T-helper 1 cell (primary cell): ENCODE data around the gene ERICH3.
"Not testable (repeated sequence)": the region's sequence is repeated elsewhere in the genome, so short reads cannot be mapped to it uniquely, and the experiment has no call there.

Experiments
- DNase-seq, 5 donors: peaks; one replicate each; pipeline ENCODE4 v3.0.0-alpha.2; 2012 to 2020

ERICH3 gene

DNA sequence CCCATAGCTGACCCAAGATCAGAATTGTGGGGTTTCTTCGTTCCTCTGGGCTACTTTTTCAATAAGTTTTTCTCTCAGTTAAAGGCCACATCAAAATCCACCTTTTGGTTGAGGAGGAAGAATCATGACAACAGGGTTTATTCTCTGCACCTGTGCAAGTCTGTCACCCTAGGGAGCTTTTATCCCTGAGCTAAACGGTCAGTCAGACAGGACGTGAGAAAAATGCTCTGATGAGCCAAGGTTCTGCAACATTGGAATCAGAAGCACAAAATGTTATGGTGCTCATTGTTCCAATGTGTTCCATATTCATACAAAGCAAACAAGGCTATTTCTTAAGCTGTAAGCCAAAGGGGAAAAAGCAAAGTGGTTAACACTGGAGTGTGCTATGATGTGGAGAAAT, 7.4 kb upstream of the ERICH3 start:
- no peak for DNase-seq

DNA sequence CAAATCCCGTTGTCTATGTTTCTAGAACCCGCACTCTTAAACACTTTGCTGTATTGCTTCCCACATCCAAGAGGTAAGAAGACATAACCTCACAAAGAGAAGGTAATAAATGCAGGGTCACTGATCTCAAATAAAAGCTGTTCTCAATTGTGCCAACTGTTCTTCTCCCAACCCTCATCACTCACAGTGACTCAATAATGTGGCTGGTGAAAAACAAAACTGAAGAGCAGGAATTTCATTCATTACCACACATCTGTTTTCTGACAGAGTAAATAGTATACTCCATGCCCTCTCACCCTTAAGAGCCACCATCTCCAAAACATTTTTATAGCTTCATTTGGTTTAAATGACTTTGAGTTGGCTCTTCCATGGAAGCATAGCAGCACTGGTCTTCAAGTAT, 6.2 kb upstream of the ERICH3 start:
- DNase-seq, result no peak

DNA sequence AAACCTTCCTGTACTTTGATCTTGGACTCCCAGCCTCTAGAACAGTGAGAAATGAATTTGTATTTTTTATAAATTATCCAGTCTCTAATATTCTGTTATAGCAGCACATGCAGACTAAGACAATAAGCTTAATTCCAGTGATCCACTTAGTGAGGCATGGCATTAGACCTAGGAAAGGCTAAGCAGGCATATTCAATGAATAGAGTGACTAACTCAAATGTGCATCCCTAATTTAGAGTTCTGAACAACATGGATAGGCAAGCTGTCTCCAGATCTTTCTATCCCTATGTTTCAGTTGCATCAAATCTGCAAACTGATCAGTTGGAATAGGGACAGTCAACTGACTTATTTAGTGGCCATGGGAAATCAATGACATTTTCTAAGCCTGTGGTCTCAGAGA, 4.3 kb upstream of the ERICH3 start:
- no peak for DNase-seq

DNA sequence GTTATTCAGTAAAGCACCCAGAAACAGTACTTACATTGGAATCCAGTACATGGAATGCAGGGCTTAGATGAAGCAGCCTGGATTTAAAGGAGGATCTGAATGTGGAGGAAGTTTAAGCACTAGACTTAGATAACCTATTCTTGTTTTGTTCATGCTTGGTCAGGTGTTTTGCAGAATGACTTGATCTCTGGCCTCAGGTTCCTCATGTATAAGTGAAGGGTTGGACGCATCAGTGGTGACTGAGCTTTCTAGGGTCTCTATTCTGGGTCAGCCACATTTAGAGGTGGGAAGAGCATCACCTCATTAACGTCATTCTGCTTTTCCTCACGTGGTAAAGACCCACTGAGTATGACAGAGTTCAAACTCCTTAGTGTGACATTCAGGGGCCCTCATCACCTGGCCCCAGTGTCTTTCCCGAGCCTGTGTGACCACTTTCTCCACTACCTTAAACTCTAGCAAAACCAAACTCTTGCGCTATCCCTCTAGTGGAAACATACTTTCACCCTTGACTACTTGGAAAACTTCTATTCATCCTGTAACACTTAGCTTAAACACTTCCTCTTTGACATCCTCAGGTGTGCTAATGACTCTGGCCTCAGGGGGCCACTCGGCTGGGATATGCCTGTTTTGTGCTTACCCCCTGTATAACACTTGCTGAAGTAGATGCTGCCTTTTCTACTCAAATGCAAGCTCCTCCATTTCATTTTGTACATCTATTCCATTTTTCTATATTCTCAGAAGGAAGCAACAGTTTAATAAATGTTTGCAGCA, 871 bp upstream of the ERICH3 start:
- no peak for DNase-seq

DNA sequence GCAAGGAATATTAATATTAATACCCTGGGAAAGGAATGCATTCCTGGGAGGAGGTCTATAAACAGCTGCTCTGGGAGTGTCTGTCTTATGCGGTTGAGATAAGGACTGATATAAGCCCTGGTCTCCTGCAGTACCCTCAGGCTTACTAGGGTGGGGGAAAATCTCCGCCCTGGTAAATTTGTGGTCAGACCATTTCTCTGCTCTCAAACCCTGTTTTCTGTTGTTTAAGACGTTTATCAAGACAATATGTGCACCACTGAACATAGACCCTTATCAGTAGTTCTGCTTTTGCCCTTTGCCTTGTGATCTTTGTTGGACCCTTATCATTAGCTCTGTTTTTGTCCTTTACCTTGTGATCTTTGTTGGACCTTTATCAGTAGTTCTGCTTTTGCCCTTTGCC, 2.7 kb downstream of the ERICH3 start:
- not testable (repeated sequence) for DNase-seq

DNA sequence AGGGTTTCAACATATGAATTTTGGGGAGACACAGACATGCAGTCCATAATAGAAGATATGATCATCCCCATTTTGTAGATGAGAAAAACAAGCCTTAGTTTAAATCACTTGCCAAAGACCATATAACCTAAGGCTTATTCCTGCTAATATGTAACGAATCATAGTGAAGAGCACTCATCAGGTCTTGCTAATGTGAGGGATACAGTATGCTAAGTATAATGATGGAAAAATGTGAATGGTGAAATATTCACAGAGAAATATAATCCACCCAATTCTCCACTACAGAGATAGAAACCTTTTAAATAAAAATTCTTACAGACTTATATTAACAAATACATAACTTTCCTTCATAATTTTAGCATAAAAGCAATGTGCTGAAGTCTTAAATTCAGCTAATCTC, 18.9 kb downstream of the ERICH3 start:
- DNase-seq, result no peak

DNA sequence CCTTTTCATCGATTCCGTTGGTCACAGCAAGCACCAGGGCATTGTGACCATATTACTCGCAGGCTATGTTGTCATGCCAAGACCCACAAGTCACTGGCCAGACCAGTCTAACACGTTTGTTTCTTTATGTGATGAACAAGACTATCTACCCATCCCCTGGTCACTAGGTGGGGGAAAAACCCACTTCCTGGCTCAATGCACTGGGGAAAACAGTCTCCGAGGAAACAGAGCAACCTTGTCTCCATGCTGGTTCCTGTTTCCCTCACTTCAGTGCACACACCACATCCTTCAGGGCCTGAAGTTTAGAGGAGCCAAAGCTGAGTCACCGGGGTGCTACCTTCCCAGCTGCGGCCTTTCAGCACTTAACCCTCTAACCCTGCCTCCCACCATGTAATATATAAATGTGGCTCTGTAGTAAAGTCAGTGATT, 20.9 kb downstream of the ERICH3 start:
- no peak for DNase-seq

DNA sequence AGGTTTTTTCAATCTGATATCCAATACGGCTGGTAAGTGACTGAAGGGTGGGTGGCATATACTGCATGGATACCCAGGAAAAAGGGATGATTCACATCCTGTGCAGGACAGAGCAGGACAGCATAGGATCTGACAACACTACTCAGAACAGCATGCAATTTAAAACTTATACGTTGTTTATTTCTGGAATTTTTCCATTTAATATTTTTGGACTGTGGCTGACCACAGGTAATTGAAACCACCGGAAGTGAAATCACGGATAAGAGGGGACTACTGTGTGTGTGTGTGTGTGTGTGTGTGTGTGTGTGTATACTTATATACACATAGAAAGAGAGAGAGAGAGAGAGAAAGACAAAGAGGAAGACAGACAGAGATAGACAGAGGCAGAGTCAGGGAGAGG, 23.0 kb downstream of the ERICH3 start:
- DNase-seq, result no peak

DNA sequence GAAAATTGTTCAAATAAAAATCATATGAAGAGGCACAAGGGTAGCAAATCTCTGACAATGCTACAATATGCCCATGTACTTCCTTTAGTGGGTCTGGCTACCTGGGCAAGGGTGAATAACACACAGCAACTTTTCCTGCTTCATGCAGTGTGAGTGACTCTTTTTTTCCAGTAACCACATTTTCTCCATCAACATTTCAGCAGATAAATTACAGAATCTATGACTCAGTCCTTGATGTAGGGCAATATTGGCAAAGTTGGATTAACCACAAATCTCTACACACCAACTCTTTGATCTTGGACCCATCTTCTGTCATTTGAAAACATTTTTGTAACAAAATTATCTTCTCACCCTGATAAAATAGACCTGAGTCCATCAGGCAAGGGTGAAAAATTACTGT, 31.7 kb downstream of the ERICH3 start:
- DNase-seq, result no peak

DNA sequence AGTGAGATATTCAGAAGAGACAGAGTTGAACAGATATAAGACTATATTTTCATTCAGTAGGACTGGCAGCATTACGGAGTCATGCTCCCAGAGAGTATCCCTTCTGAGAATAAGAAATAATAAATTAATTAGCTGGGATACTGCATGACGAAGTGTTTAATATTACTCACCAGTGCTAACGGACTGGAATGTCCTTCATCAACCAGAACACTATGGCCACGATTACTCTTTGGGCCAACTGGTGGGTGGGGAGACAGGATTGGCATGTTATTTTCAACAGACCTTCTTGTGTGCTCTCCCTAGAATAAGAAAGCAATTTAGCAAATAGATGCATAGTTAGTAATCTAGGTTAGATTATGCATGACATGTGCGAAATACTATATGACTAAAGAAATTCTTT, 32.4 kb downstream of the ERICH3 start:
- no peak for DNase-seq

DNA sequence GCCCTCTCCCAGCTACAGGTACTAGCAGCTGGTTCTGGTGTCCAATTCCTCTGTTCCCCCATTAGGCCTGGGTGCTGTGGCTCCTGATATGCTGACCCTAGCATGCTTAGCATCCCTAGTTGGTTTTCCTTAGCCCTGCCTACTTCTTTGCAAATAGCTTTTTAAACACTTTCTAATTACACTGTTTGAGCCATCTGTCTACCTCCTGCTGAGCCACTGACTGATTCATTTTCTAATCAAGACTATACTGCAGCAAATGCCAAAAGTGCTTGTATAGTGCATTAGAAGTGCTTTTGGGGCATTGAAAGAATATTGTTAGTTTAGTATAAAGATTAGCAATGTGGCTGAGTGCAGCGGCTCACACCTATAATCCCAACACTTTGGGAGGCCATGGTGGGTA, 36.3 kb downstream of the ERICH3 start:
- DNase-seq, result no peak

DNA sequence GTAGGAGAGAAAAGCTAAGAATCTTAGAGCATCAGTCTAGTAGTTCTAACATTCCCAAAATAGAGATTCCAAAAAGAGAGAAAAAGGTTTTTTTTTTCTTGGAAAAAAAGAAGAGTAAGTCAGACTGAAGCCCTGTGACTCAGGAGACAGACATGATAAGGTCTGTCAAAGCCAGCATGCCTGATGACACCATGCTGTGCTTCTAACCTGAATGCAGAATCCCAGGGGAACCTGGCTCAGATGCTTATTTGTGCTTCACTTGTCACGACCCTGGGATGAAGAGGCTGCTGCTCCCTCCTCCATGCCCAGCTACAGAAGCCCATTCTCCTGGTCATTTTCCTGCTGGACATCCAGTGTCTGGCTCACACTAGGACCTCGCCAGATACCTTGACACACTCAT, 44.3 kb downstream of the ERICH3 start:
- no peak for DNase-seq

DNA sequence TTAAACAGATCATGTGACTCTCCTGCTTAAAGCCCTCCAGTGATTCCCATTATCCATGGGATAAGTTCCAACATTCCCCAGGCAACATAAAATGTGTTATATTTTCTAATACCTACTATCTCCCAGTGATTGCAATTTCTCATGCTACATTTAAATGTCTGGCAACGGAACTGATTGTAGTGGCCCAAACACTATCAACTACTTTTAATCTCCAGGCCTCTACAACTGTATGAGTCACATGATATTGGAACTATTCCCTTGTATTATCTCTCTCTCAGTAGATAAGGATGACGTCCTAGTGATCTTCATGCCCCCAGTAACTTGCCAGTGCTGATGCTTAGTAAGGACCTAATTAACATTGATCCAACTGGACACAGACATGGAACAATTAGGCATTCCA, 49.9 kb downstream of the ERICH3 start:
- no peak for DNase-seq

DNA sequence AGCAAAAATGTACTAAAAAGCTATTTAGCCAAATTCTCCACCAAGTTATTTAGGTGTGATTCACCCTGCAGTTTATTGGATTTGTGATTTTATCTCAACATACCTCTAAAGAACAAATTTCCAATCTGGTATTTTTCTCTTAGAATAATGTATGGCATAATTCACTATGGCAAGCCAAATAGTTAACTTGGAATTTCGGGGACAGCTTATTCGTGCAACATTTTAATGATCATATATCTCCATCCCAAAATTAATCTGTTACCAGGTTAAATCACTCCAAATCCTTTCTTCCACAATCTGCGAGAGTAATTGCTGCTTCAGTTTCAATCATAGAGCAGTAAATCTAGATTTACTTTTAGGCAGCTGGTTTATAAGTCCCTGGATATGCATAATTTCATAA, 53.4 kb downstream of the ERICH3 start:
- DNase-seq, result no peak

DNA sequence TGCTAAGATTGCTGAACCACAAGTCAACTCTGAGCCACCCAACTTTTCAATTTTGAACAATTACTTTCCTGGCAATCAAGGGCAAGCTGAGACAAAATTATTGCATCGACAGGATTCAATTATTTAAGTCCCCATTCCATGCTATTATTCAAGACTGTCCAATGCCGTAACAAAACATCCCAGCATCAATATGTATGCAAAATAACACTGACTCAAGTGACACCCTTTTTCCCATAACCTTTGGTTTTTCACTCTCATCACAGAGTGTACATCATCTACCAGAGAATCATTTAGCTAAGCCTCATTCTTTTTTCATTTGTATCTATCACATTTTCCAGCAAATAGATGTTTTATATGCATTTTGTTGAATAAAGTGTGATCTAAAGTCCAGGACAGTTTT, 54.6 kb downstream of the ERICH3 start:
- DNase-seq, result no peak

DNA sequence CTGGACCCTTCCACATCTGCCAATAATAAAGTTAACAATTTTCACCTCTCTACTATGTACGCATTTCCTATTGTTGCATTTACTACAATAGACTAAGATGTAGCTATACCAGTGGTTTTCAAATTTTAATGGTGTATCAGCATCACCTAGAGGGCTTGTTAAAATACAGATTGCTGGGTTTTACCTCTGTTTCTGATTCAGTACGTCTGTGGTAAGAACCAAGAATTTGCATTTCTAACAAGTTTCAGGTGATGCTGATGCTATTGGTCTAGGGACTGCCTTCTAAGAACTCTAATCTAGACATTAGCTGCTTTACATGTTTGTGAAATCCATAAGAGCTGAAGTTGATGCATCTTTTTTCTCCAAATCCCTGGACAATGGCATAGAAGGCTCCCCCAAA, 59.7 kb downstream of the ERICH3 start:
- DNase-seq, result no peak

DNA sequence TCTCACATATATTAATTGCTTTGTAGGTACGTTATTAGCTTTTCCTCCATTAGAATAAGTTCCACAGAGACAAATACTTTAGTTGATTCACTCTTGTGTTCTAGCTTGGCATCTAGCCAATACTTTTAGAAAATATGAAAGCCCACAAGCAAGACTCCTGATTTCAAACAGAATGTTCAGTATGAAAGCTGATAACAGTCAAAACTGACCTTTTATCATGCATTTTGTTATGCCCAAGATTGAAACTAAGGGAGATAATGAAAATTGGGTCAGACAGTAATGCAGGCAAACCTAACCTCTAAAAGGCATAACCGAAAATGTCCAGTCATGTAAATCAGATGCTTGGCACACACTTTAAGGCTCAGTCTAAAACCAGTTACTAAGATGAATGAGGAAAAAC, 61.7 kb downstream of the ERICH3 start:
- no peak for DNase-seq

DNA sequence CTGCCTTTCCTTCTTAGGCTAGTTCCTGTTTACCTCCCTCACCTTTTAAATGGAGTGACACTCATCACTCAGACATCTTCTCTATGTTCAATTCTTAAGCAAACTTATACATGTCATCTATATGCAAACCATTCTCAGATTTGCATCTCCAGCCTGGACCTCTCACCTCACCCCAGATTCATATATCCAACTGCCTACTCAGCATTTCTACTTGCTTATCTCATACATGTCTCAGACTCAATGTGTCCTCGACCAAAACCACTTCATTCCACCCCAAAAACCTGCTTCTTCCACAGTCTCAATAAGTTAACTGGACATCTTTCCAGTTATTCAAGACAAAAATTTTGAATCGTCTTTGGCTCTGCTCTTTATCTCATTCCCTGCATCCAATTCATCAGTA, 62.6 kb downstream of the ERICH3 start:
- DNase-seq, result no peak

DNA sequence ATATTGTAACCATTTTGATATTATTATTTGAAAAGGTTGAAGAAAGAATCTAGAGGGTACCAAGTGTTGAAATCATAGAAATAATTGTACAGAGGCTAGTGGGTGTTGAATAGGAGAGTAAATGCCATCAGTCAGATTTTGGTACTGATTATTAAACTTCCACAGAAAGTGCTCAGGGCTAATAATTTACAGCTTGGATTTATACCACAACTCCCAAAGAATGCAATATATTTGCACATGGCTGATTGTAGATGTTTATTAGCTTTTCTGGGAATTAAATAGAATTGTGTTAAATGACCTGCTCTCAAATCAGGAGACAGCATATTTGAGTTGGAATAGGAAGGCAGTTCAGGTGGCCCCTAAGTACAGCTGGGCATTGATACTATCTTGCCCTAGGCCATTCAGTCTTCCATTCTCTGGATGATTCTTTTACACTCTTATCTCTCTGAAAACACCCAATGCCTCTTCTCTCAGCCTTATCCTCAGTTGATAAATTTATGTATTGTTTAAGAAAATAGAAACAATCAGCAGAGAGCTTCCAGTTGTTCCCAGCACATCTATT, 63.7 kb downstream of the ERICH3 start:
- no peak for DNase-seq

DNA sequence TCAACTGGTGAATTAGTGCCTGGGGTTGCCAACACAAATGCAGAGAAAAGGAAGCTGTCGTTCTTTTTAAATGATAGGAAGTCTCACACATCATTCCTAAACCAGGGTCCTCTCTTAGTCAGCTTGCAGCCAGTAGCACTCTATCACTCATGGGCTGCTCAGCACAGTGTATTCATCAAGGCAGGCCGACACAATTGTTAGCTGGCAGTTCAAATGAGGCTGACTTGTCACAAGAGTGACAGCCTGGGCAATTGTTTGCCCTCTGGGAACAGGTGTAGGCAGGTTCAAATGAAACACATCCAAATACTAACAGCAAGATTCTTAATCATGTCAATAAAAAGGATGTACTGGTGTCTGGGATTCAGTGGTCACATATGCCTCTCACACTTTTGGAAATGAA, 76.9 kb downstream of the ERICH3 start:
- DNase-seq, result no peak

DNA sequence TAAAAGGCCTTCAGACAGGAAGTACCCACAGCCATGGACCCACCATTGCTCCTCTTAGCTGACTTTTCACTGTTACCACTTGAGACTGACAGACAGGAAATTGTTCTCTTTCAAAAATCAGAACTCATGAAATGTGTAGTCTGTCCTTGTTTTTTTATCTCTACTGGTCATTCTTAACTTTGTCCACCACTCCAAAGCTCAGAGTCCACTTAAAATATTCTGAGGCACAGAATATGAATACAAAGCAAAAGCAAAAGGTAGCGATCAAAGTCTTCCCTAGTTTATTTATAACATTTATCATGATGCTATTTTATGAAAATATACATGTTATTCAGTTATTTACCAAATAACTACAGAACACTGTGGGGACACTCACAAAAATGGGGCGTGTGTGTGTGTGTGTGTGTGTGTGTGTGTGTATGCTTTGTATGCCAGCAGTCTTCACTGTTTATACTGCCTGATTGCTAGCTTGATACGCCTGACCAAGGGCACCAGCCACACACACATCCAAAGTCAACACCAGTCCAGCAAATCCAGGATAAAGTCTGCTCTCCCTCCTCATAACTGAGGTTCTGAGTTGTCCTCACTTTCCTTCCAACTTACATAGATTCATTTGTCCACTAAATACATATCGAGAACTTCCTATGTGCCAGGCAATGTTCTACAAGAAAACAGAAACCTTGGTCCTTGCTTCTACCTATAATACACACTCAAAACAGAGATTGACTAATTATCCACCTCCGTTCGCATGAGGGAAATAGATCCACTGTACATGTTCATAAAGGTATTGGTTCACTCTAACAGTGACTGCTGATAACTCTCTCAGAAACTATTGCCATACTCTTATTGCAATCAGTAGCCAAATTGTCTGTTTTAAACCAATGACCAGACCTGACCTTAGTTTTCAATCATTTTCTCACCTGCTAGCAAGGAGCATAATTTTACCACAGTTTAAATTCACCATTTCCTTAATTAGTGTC, 79.4 kb downstream of the ERICH3 start:
- DNase-seq, result no peak

DNA sequence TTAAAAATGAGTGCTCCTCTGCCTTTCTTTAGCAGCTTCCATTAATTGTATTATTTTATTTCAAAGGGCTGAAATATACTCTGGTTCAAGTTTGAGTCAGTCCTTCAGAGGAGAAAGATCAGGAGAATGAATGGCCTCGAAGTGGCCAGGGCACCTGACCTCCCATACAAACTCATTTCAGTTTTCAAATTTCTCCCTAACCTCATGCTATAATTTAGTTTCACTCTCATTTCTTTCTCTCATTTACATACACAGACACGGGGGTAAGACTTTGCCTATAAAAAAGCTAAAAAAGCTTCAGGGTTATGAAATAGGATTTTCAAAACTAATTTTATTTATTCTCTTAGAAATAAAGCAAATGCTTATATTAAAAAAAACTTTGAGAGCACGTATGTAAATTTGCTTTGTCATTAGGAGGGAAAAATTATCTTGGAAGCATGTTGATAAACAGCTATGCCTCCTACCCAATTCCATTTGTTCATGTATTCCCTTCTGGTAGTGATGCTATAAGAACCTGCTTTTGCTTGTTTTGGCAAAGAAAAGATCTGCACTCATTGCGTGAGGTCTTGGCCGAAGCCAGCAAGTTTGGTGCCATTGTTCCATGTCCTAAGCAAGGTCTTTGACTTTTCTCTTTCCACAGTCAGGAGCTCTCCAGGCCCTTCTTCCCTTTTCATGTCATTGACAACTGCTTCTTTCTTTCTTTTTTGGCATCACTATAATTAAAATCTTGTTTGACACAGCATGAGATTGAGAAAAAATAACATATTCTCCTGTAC, 80.8 kb downstream of the ERICH3 start:
- no peak for DNase-seq

DNA sequence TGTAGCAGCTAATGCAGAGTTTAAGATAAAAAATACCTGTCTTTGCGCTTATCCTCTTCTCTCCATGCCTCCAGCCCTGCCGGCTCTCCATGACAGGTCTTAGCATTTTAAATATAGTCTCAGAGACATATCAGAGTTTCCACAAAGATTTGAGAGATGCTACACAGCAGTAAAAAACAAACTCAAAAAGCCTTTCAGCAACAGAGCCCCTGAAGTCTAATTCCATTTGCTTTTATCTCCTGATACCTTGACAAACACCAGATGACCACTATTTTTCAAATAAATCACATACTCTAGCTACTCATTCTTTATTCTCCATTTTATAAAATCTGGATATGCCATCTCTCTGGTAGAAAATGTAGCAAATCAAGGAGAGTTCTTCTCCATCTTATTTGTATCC, 81.6 kb downstream of the ERICH3 start:
- no peak for DNase-seq
